GM21717 (cell line): Measurements from ENCODE around the gene ZNF513.

Experiments
- ATAC-seq: cut with Tn5 transposase; IDR thresholded peaks from one replicate; pipeline ENCODE4 v1.9.1; 2021; ENCODE audit warnings: mild to moderate bottlenecking, moderate library complexity; ENCODE audit not compliant: unreplicated experiment

ZNF513 gene

GRCh38 chr2:27390822-27391679 is 10.5 kb upstream of the ZNF513 start:
- ATAC-seq, result no peak

DNA sequence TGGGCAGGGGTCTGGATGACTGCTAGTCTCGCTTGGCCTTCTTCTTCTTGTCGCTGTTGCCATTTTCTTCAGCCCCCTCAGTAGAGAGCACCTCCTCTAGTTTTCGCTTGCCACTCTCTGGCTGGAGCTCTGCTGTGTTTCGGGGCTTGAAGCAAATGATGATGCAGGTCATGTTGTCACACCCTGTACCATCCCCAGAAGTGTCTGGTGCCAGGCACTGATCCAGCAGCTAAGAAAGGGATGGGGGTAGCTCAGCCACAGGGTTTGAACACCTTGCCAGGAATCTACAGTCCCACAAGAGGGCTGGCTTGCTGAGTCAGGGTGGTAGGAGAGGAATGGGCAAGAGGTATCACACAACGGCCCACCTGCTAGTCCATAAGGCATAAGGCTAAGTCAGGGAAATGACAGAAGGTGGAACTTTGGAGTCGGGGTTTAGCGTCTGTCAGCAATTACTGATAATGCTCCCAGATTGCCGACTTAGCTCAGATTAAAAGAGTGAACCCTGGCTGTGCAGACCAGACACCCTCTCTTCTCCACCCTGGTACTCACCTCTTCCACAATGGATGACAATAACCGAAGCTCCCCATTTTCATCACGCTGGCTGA is 1.1 kb upstream of the ZNF513 start:
- no peak for ATAC-seq

- ATAC-seq, result peak; percentile 17
Observed at GRCh38 chr2:27379836-27380625, 503 bp downstream of the ZNF513 start.

DNA sequence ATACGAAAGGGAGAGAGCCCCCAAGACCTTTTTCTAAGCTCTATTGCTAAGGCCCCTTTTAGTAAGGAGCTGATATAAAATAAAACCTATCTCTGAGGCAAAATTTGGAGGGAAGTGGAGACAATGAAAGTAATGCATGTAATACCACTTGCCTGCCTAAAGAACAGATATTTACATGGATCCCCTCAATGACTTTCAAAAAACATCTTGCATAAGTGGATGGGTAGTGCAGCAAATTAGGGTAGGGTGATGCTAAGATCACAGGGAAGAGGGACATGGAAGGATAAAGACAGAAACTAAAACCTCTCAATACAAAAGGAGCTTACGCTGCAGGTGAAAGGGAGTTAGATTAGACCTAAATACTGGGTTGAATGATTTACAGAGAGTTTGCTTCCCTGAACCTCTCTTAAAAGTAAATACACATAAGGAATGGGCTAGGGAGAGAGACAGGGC is 1.1 kb downstream of the ZNF513 start:
- no peak for ATAC-seq

GRCh38 chr2:27378809-27379290 is 1.7 kb downstream of the ZNF513 start:
- no peak for ATAC-seq

DNA sequence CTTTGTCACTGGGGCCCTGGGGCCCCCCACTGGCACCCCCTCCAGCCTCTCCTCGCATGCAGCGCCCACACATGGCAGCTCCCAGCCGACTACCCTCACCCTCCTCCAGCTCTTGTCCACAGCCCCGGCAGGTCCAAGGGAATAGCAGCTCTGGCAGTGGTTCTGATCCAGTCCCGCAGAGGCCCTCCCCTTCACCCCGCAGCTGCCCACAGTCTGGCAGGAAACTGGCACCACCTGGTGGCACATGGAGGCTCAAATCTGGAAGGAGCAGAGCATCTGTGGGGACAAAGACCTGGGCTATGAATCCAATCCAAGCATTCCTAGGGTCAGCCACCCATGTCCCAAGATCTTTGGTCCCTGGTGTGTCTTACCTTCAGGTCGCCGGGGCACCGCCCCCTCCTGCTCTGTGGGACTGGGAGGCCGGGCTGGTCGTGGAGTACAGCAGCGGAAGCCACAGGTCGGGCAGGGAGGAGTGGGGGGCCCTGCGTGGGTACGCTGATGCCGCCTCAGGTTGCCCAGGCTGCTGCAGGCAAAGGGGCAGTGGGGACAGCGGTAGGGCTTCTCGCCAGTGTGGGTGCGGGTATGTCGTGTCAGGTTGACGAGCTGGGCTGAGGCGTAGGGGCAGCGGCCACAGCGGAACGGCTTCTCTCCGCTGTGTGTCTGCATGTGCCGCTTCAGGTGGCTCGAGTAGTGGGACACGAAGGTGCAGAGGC is 2.3 kb downstream of the ZNF513 start:
- ATAC-seq, result no peak

DNA sequence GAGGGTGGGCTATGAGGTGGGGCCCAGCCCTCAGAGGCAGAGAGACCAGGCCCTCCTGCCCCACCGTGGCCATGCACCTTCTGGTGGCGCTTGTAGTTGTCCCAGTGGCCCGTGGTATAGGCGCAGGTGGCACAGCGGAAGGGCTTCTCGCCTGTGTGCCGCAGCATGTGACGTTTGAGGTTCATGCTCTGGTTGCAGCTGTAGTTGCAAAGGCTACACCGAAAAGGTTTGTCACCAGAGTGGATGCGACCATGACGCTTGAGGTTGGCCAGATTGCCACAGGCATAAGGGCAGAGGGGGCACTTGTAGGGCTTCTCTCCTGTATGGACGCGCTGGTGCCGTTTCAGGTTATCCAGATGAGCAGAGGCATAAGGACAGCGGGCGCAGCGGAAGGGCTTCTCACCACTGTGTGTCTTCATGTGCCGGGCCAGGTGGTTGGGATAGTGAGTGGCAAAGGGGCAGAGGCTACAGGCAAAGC is 2.9 kb downstream of the ZNF513 start:
- ATAC-seq, result no peak

DNA sequence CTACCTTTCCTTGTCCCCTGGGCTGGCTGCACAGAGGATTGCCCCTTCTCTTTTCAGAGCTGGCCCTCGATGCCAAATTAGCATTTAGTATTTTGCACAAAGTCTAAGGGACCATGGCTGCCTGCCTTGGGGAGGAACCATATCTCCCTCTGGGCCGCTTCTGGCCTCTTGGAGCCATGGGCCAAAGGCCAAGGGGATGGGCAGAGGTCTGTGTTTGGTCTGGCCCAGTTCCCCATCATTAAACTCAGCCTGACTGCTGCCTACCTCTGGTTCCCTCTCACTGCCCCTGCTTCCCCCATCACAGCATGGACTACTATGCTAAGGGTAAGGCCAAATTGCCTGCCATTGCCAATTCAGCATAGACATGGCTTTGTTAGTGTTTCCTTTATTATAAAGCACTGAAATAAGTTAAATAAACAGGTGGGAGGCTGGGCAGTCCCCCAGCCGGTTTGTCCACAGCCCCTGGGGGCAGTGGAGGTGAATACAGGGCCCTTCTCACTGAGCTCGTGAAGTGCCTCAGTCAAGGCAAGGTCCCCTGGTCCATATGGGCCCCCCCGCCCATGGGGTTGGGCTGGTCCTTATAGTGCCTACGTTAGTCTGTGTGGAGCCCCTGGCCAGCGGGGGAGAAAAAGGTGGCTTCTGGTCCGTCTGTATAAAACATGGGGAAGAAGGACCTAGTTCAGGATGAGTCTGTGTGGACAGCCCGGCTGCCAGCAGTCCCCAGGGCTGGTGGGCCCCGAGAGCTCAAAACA is 3.5 kb downstream of the ZNF513 start:
- ATAC-seq, result no peak

DNA sequence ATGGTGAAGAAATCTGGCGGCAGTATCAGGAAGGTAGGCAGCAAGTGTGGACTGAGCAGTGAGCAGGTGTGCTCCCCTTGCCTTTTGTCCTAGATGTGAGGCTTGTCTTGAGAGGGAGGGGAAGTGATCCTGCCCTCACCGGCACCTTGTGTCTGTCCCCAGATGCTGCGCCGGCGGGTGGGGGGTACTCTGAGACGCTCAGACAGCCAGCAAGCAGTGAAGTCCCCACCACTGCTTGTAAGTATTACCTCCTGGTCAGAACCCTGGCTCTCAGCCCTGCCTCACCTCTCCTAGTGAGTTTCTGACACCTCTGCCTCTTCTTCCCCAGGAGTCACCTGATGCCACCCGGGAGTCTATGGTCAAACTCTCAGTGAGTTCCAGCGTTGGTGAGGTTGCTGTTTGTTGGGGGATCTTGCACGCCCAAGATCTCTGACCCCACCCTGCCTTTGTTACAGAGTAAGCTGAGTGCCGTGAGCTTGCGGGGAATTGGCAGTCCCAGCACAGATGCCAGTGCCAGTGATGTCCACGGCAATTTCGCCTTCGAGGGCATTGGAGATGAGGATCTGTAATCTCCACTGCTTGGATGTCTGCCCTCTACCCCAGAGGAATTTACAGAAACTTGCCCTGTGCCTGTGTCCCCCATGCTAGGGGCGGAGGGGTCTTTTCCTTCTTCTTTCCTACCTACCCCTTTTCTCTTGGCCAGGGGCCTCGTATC is 4.2 kb downstream of the ZNF513 start:
- no peak for ATAC-seq

DNA sequence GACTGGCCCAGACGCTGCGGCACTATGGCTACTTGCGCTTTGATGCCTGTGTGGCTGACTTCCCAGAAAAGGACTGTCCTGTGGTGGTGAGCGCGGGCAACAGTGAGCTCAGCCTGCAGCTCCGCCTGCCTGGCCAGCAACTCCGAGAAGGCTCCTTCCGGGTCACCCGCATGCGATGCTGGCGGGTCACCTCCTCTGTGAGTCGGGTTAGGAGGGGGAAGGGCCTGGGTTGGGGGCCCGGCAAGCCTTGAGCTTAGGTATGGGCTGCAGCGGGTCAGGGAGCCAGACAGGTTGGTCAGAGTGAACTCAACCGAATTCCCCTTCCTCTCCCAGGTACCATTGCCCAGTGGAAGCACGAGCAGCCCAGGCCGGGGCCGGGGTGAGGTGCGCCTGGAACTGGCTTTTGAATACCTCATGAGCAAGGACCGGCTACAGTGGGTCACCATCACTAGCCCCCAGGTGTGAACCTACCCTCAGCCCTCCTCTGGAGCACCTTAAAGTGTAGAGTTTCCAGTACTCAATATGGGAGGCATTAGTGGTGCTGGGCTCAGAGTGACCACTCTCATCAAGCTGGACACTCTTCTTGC is 4.9 kb downstream of the ZNF513 start:
- no peak for ATAC-seq

- no peak for ATAC-seq
Observed at GRCh38 chr2:27373567-27373966, 7.0 kb downstream of the ZNF513 start.

GRCh38 chr2:27372937-27373336 is 7.6 kb downstream of the ZNF513 start:
- ATAC-seq, result no peak

DNA sequence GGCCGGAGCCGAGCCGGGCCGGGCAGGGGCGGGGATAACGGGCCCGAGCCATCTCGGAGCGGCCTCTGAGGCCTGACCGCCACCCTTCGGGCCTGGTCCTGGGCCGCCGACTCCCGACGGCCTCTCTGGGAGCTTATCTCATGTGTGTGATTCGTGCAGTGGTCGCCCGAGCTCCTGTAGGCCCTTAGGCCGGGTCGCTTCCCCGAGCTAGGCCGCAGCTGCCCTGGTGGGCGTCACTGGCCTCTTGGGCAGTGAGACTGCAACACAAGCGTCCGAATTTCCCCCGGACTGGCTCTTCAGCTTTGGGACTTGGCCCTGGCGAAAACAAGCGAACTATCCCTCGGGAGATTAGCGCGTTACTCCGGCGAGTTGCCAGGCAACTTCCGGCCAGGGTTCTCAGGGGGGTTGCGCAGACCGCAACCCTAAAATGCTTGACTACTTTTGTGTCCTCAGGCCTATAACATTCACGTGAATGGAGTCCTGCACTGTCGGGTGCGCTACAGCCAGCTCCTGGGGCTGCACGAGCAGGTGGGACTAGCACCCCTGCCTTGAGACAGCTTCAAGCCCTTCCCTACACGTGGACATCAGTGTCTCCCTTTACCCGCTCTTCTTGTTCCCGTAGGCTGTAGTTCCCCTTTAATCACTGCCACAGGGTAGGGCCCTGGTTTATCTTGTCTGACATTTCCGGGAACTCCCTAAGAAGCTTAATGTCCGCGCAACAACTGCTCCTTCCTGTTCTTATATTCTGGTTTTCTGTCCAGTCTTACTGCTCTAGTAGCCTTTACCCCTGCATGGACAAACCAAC is 9.5 kb downstream of the ZNF513 start:
- ATAC-seq, result peak; percentile 29

GRCh38 chr2:27370026-27370815 is 10.3 kb downstream of the ZNF513 start, which contains the start of the genes EIF2B4 and SNX17:
EIF2B4 (minus strand) TSS chr2:27370338; CDS start chr2:27370314, 24 bp downstream.
SNX17 (plus strand) TSS chr2:27370616; CDS start chr2:27370744, 128 bp downstream.
- peak; percentile 83 for ATAC-seq

GRCh38 chr2:27369471-27370025 is 11.0 kb downstream of the ZNF513 start:
- no peak for ATAC-seq

DNA sequence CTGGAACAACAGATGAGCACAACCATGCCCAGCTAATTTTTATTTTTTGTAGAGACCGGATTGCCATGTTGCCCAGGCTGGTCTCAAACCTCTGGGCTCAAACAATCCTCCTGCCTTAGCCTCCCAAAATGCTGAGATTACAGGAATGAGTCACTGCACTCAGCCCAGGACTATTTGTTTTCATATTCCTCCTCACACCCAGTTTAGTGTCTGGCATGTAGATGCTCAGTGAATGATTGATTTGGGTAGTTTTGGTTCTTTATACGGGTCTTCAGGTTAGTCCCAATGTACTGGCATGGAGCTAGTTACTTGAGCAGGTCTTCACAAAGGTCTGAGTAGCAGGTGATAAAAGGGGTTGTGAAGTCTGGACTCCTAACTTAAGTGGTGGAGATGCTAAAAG is 16.6 kb downstream of the ZNF513 start:
- ATAC-seq, result no peak
